HEK293 (cell line): ENCODE data around the gene PROCR.

Experiments
- CTCF ChIA-PET: fragments of 350-600 bp; formaldehyde crosslinking; extraction: SDS; loops from one replicate; lab custom pipeline; 2021; ENCODE audit warnings: antibody characterized with exemption; lab: Yijun Ruan, JAX
- POLR2A ChIA-PET: fragments of 300-600 bp; formaldehyde crosslinking; extraction: SDS; loops from one replicate; lab custom pipeline; 2020; ENCODE audit warnings: antibody characterized with exemption, inconsistent platforms; lab: Yijun Ruan, JAX
- H3K27ac ChIP-seq: fragments of 200-500 bp; sonication (Bioruptor generic); 2 replicates; pipeline ENCODE4 v1.5.1; 2014; ENCODE audit warnings: low read depth, low read length, control low read depth, inconsistent platforms; ENCODE audit errors: extremely low read depth
- H3K36me3 ChIP-seq, 2 experiments: fragments of 200-500 bp in 1 of 2; sonication (Bioruptor generic) in 1 of 2; 1 replicate in 1 of 2; 2 replicates in 1 of 2; pipeline ENCODE4 v1.5.1; 2014 to 2017; ENCODE audit warnings: inconsistent platforms in 2 of 2, low read length in 2 of 2; ENCODE audit not compliant: control insufficient read depth in 2 of 2, insufficient read depth in 1 of 2
- H3K4me1 ChIP-seq: fragments of 200-500 bp; sonication (Bioruptor generic); 2 replicates; pipeline ENCODE4 v1.5.1; 2014; ENCODE audit warnings: mild to moderate bottlenecking, low read length, inconsistent platforms; ENCODE audit not compliant: control insufficient read depth, insufficient read depth
- H3K4me3 ChIP-seq: 2 replicates; pipeline ENCODE4 v1.5.1; 2011; ENCODE audit warnings: low read depth, mild to moderate bottlenecking, control low read depth, low read length, moderate library complexity
- H3K9me3 ChIP-seq: fragments of 200-500 bp; sonication (Bioruptor generic); 2 replicates; pipeline ENCODE4 v1.5.1; 2014; ENCODE audit warnings: low read depth, low read length, inconsistent platforms; ENCODE audit not compliant: control insufficient read depth, insufficient read depth
- BCL11B ChIP-seq: fragments of 450-650 bp; formaldehyde crosslinking; IDR thresholded peaks from 2 replicates; pipeline ENCODE4 v1.5.1; 2016; ENCODE audit warnings: low read depth, missing biosample characterization, missing genetic modification characterization
- HOXD13 ChIP-seq: sonication (generic); formaldehyde crosslinking; IDR thresholded peaks from 2 replicates; pipeline ENCODE4 v1.8.0; 2022; ENCODE audit warnings: missing genetic modification reagents, borderline replicate concordance
- PRDM6 ChIP-seq: fragments of 450-650 bp; formaldehyde crosslinking; IDR thresholded peaks from 2 replicates; pipeline ENCODE4 v1.5.1; 2017; ENCODE audit warnings: missing biosample characterization, missing genetic modification characterization
- SCRT1 ChIP-seq: fragments of 450-650 bp; formaldehyde crosslinking; IDR thresholded peaks from 2 replicates; pipeline ENCODE4 v1.5.1; 2016; ENCODE audit warnings: missing biosample characterization, missing genetic modification characterization, borderline replicate concordance
- SCRT2 ChIP-seq: fragments of 450-650 bp; formaldehyde crosslinking; IDR thresholded peaks from 2 replicates; pipeline ENCODE4 v1.5.1; 2016; ENCODE audit warnings: missing biosample characterization, missing genetic modification characterization
- SP7 ChIP-seq: fragments of 450-650 bp; formaldehyde crosslinking; IDR thresholded peaks from 2 replicates; pipeline ENCODE4 v1.5.1; 2016; ENCODE audit warnings: missing biosample characterization, missing genetic modification characterization
- ZIC2 ChIP-seq: fragments of 450-650 bp; formaldehyde crosslinking; IDR thresholded peaks from 2 replicates; pipeline ENCODE4 v1.5.1; 2016; ENCODE audit warnings: missing biosample characterization, missing genetic modification characterization
- ZNF121 ChIP-seq: fragments of 450-650 bp; formaldehyde crosslinking; IDR thresholded peaks from 2 replicates; pipeline ENCODE4 v1.5.1; 2016; ENCODE audit warnings: missing biosample characterization, missing genetic modification characterization
- ZNF140 ChIP-seq: fragments of 450-650 bp; formaldehyde crosslinking; IDR thresholded peaks from 2 replicates; pipeline ENCODE4 v1.5.1; 2016; ENCODE audit warnings: missing biosample characterization, missing genetic modification characterization
- ZNF146 ChIP-seq: fragments of 450-650 bp; formaldehyde crosslinking; IDR thresholded peaks from 2 replicates; pipeline ENCODE4 v1.5.1; 2016; ENCODE audit warnings: missing biosample characterization, missing genetic modification characterization
- ZNF292 ChIP-seq: fragments of 450-650 bp; formaldehyde crosslinking; IDR thresholded peaks from 2 replicates; pipeline ENCODE4 v1.5.1; 2016; ENCODE audit warnings: low read depth, missing biosample characterization, missing genetic modification characterization, borderline replicate concordance
- ZNF350 ChIP-seq: fragments of 450-650 bp; formaldehyde crosslinking; IDR thresholded peaks from 2 replicates; pipeline ENCODE4 v1.5.0; 2017; ENCODE audit warnings: missing biosample characterization, mild to moderate bottlenecking, missing genetic modification characterization
- ZNF629 ChIP-seq: fragments of 450-650 bp; formaldehyde crosslinking; IDR thresholded peaks from 2 replicates; pipeline ENCODE4 v1.5.1; 2017; ENCODE audit warnings: missing biosample characterization, missing genetic modification characterization
- ZNF658 ChIP-seq: fragments of 450-650 bp; formaldehyde crosslinking; IDR thresholded peaks from 2 replicates; pipeline ENCODE4; 2016; ENCODE audit warnings: missing biosample characterization, missing genetic modification characterization
- ZNF843 ChIP-seq: fragments of 450-650 bp; formaldehyde crosslinking; IDR thresholded peaks from 2 replicates; pipeline ENCODE4 v1.5.1; 2016; ENCODE audit warnings: missing biosample characterization, missing genetic modification characterization
- TF ChIP-seq, protein P1 (sequence below): sonication (generic); formaldehyde crosslinking; IDR thresholded peaks from 2 replicates; pipeline ENCODE4 v1.8.1; 2022; ENCODE audit warnings: mild to moderate bottlenecking, moderate library complexity, missing genetic modification reagents
- TF ChIP-seq, protein P2 (sequence below): fragments of 450-650 bp; formaldehyde crosslinking; IDR thresholded peaks from 2 replicates; pipeline ENCODE4 v1.5.1; 2016; ENCODE audit warnings: missing biosample characterization, missing genetic modification characterization

The PROCR gene

DNA sequence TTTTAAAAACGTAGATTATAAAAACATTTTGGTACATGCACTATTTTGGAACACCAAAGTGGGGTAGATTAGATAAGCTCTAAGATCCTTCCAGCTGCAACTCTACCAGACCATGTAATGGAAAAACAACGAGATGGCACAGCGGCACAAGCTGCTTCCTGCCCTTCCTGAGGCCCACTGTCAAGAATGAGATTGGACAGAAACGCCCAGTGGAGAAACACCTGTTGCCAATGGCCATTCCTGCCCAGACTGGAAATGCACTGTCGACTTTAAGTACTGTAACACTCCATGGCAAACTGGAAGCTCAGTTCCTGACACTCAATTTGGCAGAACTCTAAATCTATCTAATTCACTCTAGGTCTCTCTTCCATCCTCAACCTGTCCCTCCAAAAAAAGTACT, 46.1 kb upstream of the PROCR start:
- H3K27ac ChIP-seq, result no peak overlapping the region
- no peak overlapping the region for H3K4me3 ChIP-seq
- no peaks in the 10 kb centered on the region for H3K9me3 ChIP-seq
- H3K36me3 ChIP-seq, result peaks cover 0 to 38% of the 10 kb centered on the region in 2 experiments; a peak in 1 of 3 replicates
- no peak for TF ChIP-seq ZNF140 (tag by site-specific recombination)
- TF ChIP-seq ZNF292 (tag by site-specific recombination), result no peak
- TF ChIP-seq, protein P1, sequence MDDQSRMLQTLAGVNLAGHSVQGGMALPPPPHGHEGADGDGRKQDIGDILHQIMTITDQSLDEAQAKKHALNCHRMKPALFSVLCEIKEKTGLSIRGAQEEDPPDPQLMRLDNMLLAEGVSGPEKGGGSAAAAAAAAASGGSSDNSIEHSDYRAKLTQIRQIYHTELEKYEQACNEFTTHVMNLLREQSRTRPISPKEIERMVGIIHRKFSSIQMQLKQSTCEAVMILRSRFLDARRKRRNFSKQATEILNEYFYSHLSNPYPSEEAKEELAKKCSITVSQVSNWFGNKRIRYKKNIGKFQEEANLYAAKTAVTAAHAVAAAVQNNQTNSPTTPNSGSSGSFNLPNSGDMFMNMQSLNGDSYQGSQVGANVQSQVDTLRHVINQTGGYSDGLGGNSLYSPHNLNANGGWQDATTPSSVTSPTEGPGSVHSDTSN, result no peak
- TF ChIP-seq ZIC2 (tag by site-specific recombination), result no peak
- TF ChIP-seq ZNF658 (tag by site-specific recombination), result no peak
- peak; percentile 75; the same call in 1 of the 2 replicates for TF ChIP-seq SCRT2 (tag by site-specific recombination)
- TF ChIP-seq ZNF121 (tag by site-specific recombination), result no peak
- peak; percentile 56; the same call in 1 of the 2 replicates for TF ChIP-seq SCRT1 (tag by site-specific recombination)
- TF ChIP-seq, all 188 proteins: peak for 2
- H3K4me1 ChIP-seq, result no peaks in the 10 kb centered on the region
- ChIA-PET CTCF (interaction anchor here (2.3 kb wide), 1 partner anchor 19 kb away, joined by 8 read pairs; no protein-coding TSS in a partner anchor), POLR2A (interaction anchor here (1.1 kb wide), 1 partner anchor 159 kb away, joined by 6 read pairs; the partner anchor contains the start of gene EIF6)

DNA sequence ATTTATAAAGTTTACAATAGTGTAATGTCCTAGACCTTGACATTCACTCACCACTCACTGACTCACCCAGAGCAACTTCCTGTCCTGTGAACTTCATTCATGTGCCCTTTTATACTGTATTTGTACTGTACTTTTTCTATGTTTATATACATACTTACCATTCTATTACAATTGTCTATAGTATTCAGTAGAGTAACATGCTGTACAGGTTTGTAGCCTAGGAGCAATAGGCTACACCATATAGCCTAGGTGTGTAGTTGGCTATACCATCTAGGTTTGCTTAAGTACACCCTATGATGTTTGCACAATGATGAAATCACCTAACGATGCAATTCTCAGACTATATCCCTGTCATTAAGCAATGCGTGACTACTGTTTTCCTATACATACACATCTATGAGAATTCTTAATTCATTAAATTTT, 42.2 kb upstream of the PROCR start:
- Histone ChIP-seq H3K27ac (no peak overlapping the region), H3K36me3 (peaks cover 0 to 35% of the 10 kb centered on the region in 2 experiments; a peak in 1 of 3 replicates), H3K9me3 (no peaks in the 10 kb centered on the region), H3K4me3 (no peak overlapping the region), H3K4me1 (no peaks in the 10 kb centered on the region)
- ChIA-PET POLR2A (no interaction called here), CTCF (no interaction called here)
- TF ChIP-seq, protein P2, sequence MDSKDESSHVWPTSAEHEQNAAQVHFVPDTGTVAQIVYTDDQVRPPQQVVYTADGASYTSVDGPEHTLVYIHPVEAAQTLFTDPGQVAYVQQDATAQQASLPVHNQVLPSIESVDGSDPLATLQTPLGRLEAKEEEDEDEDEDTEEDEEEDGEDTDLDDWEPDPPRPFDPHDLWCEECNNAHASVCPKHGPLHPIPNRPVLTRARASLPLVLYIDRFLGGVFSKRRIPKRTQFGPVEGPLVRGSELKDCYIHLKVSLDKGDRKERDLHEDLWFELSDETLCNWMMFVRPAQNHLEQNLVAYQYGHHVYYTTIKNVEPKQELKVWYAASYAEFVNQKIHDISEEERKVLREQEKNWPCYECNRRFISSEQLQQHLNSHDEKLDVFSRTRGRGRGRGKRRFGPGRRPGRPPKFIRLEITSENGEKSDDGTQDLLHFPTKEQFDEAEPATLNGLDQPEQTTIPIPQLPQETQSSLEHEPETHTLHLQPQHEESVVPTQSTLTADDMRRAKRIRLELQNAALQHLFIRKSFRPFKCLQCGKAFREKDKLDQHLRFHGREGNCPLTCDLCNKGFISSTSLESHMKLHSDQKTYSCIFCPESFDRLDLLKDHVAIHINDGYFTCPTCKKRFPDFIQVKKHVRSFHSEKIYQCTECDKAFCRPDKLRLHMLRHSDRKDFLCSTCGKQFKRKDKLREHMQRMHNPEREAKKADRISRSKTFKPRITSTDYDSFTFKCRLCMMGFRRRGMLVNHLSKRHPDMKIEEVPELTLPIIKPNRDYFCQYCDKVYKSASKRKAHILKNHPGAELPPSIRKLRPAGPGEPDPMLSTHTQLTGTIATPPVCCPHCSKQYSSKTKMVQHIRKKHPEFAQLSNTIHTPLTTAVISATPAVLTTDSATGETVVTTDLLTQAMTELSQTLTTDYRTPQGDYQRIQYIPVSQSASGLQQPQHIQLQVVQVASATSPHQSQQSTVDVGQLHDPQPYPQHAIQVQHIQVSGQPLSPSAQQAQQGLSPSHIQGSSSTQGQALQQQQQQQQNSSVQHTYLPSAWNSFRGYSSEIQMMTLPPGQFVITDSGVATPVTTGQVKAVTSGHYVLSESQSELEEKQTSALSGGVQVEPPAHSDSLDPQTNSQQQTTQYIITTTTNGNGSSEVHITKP, result peak; percentile 78
- TF ChIP-seq SP7, result peak; percentile 51; the same call in 1 of the 2 replicates
- no peak for TF ChIP-seq ZNF146 (tag by site-specific recombination)
- peak; percentile 55; the same call in 1 of the 2 replicates for TF ChIP-seq ZNF629

GRCh38 chr20:35131934-35132333, 39.9 kb upstream of the PROCR start:
- POLR2A ChIA-PET, result no interaction called here
- CTCF ChIA-PET, result interaction anchor here (0.6 to 1.0 kb wide), 4 partner anchors 37 to 1080 kb away, joined by 3 to 4 read pairs (median 3); no protein-coding TSS in a partner anchor
- H3K9me3 ChIP-seq, result no peaks in the 10 kb centered on the region
- H3K4me1 ChIP-seq, result no peaks in the 10 kb centered on the region
- H3K36me3 ChIP-seq, result peaks cover 0 to 33% of the 10 kb centered on the region in 2 experiments; a peak in 1 of 3 replicates
- H3K4me3 ChIP-seq, result no peak overlapping the region
- TF ChIP-seq ZNF350 (tag by site-specific recombination), result no peak
- TF ChIP-seq HOXD13, result no peak
- TF ChIP-seq ZNF843, result no peak
- no peak for TF ChIP-seq BCL11B (tag by site-specific recombination)
- TF ChIP-seq PRDM6 (tag by site-specific recombination), result no peak
- no peak overlapping the region for H3K27ac ChIP-seq
